ENCODE measurements around the gene RGS10.

DNA sequence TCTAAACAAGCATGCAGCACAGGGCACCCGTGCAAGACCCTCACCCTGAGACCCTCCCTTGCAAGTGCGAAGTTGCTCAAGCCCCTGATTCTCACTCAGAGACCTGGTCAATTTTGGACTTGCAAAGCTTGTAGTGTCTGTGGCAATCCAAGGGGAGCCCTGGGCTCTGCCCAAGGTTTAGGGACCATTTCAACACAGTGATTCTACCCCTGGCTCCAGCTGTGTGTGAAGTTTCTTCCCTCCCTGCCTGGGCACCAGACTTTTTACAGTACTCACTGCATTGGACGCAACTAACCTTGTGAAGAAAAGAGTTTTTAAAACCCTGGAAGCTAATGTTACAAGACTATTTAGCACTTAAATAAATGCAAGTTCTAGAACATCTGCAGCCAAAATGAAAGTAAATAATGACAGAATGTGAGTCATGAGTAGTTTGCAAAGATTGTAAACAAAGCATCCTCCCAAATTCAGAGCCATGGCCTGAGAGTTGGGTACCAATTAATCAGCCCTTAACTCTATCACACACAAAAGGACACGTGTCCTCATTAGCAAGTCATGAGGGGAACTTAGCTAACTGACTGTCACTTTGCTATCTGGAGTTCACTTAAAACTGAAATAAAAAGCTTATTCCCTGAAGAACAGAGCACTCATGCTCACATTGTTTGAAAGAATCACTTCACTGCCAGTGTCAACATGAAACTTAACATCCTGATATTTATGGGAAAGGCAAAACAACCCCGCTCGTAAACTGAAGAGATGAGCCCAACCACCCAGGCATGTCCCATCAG lies 48.1 kb downstream of the RGS10 start:
- TF ChIP-seq, protein P1, sequence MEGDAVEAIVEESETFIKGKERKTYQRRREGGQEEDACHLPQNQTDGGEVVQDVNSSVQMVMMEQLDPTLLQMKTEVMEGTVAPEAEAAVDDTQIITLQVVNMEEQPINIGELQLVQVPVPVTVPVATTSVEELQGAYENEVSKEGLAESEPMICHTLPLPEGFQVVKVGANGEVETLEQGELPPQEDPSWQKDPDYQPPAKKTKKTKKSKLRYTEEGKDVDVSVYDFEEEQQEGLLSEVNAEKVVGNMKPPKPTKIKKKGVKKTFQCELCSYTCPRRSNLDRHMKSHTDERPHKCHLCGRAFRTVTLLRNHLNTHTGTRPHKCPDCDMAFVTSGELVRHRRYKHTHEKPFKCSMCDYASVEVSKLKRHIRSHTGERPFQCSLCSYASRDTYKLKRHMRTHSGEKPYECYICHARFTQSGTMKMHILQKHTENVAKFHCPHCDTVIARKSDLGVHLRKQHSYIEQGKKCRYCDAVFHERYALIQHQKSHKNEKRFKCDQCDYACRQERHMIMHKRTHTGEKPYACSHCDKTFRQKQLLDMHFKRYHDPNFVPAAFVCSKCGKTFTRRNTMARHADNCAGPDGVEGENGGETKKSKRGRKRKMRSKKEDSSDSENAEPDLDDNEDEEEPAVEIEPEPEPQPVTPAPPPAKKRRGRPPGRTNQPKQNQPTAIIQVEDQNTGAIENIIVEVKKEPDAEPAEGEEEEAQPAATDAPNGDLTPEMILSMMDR (IDR thresholded peaks at IDR 0.05; ENCODE audit: low read length), result no peak
- TF ChIP-seq EZH2 (optimal IDR thresholded peaks at IDR 0.05; ENCODE audit: low read depth, low read length) (no peak), EZH2phosphoT487 (IDR thresholded peaks at IDR 0.05; ENCODE audit: low read length) (no peak)

All from MM.1S (cell line).